ENCODE measurements around the gene FGF18. TPM values are rescaled to one million over a fixed set of nuclear protein-coding genes. Genes with fewer than 3 reads are reported as not detected.
"Not testable (repeated sequence)": the region's sequence is repeated elsewhere in the genome, so short reads cannot be mapped to it uniquely, and the experiment has no call there.

Gene FGF18
- total RNA-seq, result 1 to 10 TPM in 1 of 8 experiments, under 1 TPM in 7; 0.22 to 6.7 (median 0.60) TPM

GRCh38 chr5:171418982-171419687 lies at the start of gene FGF18:
FGF18 (plus strand) TSS chr5:171419647; CDS start chr5:171420200, 553 bp downstream.
- Histone ChIP-seq H3K4me3 (peak within 1 kb of the TSS; percentile 35 to 49 (median 44)), H3K27ac (peak within 1 kb of the TSS in 1 of 2 donors; percentile 7), H3K4me1 (replicated peaks in 1 of 2) (peaks cover 10 to 20% of the 10 kb centered on the region in 2 donors)
- in situ Hi-C loops (cut with MboI; ENCODE audit: low pct_unique_long_range_greater_than_20kb in 2 of 9, low sequenced_read_pairs in 9 of 9, unreplicated experiment in 9 of 9), result loop anchor here in 7 of 9 experiments (10.0 to 25.0 kb wide), 5 partner anchors 443 to 593 kb away; partner anchors contain the start of gene FBXW11 (in 1 of the 7)
- 0 to 4% (median 0%) methylated on average over 3 to 7 of the region's 74 CpGs; no CpG with 5 or more reads in 7 of the 10 experiments for WGBS, 10 experiments
- peak; percentile 44 to 66 (median 62) for ATAC-seq (replicated peaks in 6 of 8)

DNA sequence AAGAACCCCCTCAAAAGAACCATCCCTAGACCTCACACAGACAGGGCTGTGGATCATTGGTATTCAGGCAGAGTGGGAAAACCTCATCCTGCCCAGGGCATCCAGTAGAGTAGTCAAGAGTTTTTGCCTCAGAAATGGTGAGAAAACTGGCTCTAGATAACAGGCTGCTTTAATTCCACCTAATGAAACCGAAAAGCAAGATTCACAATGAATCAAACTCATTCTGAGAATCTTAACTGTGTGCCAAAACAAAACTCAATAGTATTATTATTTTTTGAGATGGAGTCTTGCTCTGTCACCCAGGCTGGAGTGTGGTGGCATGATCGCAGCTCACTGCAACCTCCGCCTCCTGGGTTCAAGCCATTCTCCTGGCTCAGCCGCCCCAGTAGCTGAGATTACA lies 49.5 kb upstream of the FGF18 start:
- ATAC-seq (replicated peaks in 6 of 8), result no peak
- in situ Hi-C loops (cut with MboI; ENCODE audit: low pct_unique_long_range_greater_than_20kb in 2 of 9, low sequenced_read_pairs in 9 of 9, unreplicated experiment in 9 of 9), result no loop called here
- WGBS, 10 experiments, result 48 to 100% (median 96%) methylated on average over 1 to 4 of the region's 4 CpGs; no CpG with 5 or more reads in 3 of the 10 experiments
- no peak overlapping the region for H3K27ac ChIP-seq
- H3K4me3 ChIP-seq, result no peak overlapping the region
- no peaks in the 10 kb centered on the region for H3K4me1 ChIP-seq (replicated peaks in 1 of 2)

DNA sequence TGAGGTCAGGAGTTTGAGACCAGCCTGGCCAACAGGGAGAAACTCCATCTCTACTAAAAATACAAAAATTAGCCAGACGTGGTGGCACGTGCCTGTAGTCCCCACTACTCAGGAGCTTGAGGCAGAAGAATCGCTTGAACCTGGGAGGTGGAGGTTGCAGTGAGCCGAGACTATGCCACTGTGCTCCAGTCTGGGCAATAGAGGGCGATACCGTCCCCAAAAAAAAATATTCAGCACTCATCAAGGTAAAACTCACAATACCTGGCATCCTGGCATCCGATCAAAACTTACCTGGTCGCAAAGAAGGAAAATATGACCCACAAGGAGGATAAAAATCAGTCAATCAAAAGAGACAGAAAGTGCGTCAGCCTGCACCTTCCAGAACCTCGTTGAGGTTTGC lies 48.6 kb upstream of the FGF18 start:
- H3K27ac ChIP-seq; H3K4me3 ChIP-seq; H3K4me1 ChIP-seq (replicated peaks in 1 of 2); ATAC-seq (replicated peaks in 6 of 8); in situ Hi-C loops (cut with MboI; ENCODE audit: low pct_unique_long_range_greater_than_20kb in 2 of 9, low sequenced_read_pairs in 9 of 9, unreplicated experiment in 9 of 9): not testable (repeated sequence)
- WGBS, 10 experiments, result 0 to 92% (median 55%) methylated on average over 1 to 9 of the region's 10 CpGs

DNA sequence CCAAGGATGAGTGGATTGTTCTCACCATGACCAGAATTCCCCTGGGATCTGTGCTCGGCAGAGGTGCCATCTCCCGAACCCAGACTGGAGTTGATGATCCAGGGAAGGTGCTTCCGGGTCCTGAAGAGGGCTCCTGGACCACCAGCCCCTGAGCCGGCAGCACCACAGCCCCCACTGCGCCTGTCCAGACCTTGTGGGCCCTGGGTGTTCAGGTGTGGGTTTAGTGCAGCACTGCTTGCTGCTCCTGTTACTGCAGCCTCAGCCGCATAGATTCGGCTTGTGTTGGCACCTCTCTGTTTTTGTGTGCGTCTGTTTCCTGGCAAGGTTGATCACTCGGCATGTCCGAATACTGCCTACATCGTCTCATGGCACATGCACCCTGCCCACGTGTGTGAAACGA lies 48.1 kb upstream of the FGF18 start:
- ATAC-seq (replicated peaks in 6 of 8), result no peak
- in situ Hi-C loops (cut with MboI; ENCODE audit: low pct_unique_long_range_greater_than_20kb in 2 of 9, low sequenced_read_pairs in 9 of 9, unreplicated experiment in 9 of 9), result no loop called here
- no peak overlapping the region for H3K4me3 ChIP-seq
- no peak overlapping the region for H3K27ac ChIP-seq
- 20 to 94% (median 62%) methylated on average over 1 to 9 of the region's 13 CpGs; no CpG with 5 or more reads in 4 of the 10 experiments for WGBS, 10 experiments
- no peaks in the 10 kb centered on the region for H3K4me1 ChIP-seq (replicated peaks in 1 of 2)

DNA sequence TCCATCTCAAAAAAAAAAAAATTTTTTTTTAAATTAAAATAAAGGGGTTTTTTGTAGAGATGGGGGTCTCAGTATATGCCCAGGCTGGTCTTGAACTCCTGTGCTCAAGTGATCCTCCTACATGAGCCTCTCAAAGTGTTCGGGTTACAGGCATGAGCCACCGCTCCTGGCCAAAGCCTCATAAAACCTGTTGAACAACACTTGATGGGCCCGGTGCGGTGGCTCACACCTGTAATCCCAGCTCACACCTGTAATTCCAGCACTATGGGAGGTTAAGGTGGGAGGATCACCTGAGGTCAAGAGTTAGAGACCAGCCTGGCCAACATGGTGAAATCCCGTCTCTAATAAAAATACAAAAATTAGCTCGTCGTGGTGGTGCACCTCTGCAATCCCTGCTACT lies 39.5 kb upstream of the FGF18 start:
- no peaks in the 10 kb centered on the region for H3K4me1 ChIP-seq (replicated peaks in 1 of 2)
- WGBS, 10 experiments, result 86 to 100% (median 94%) methylated on average over 1 to 5 of the region's 7 CpGs; no CpG with 5 or more reads in 2 of the 10 experiments
- in situ Hi-C loops (cut with MboI; ENCODE audit: low pct_unique_long_range_greater_than_20kb in 2 of 9, low sequenced_read_pairs in 9 of 9, unreplicated experiment in 9 of 9), result no loop called here
- no peak overlapping the region for H3K4me3 ChIP-seq
- no peak overlapping the region for H3K27ac ChIP-seq
- no peak for ATAC-seq (replicated peaks in 6 of 8)

GRCh38 chr5:171384416-171384815 lies 35.0 kb upstream of the FGF18 start:
- ATAC-seq (replicated peaks in 6 of 8); H3K4me3 ChIP-seq; in situ Hi-C loops (cut with MboI; ENCODE audit: low pct_unique_long_range_greater_than_20kb in 2 of 9, low sequenced_read_pairs in 9 of 9, unreplicated experiment in 9 of 9); H3K27ac ChIP-seq; H3K4me1 ChIP-seq (replicated peaks in 1 of 2): not testable (repeated sequence)
- 20 to 100% (median 91%) methylated on average over 1 to 9 of the region's 9 CpGs; no CpG with 5 or more reads in 3 of the 10 experiments for WGBS, 10 experiments

- WGBS, 10 experiments, result 40 to 88% (median 80%) methylated on average over 1 to 3 of the region's 3 CpGs; no CpG with 5 or more reads in 3 of the 10 experiments
- H3K4me3 ChIP-seq; H3K4me1 ChIP-seq (replicated peaks in 1 of 2); H3K27ac ChIP-seq; in situ Hi-C loops (cut with MboI; ENCODE audit: low pct_unique_long_range_greater_than_20kb in 2 of 9, low sequenced_read_pairs in 9 of 9, unreplicated experiment in 9 of 9); ATAC-seq (replicated peaks in 6 of 8): not testable (repeated sequence)
Observed at GRCh38 chr5:171384999-171385398, 34.4 kb upstream of the FGF18 start.

GRCh38 chr5:171386006-171386671 lies 33.3 kb upstream of the FGF18 start:
- no peak overlapping the region for H3K27ac ChIP-seq
- no peak for ATAC-seq (replicated peaks in 6 of 8)
- 91 to 100% (median 97%) methylated on average over 3 to 16 of the region's 25 CpGs for WGBS, 10 experiments
- no peak overlapping the region for H3K4me3 ChIP-seq
- in situ Hi-C loops (cut with MboI; ENCODE audit: low pct_unique_long_range_greater_than_20kb in 2 of 9, low sequenced_read_pairs in 9 of 9, unreplicated experiment in 9 of 9), result no loop called here
- H3K4me1 ChIP-seq (replicated peaks in 1 of 2), result peaks cover 10 to 13% of the 10 kb centered on the region in 2 donors

DNA sequence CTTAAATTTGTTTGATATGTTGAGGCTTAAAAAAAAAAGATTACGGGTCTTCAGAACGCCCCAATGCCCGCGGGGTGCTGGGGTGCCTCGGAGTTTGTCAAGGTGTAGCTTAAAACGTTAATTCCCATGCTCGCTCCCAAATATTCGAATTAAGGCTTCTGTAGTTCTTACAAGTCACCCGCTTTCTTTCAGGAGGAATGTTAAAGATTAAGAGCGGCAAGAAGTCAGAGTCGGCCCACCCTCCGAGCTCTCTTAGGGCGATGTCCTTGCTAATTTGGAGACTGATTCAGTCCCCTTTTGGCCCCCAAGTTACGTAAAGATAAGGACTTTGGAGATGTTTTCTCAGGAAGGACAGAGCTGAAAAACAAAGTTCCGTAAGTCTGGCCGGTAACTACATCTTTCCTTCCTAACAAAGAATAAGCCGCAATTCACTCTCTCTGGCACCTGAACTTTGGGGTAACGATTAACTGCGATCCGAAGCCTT lies 32.5 kb upstream of the FGF18 start:
- WGBS, 10 experiments, result 0 to 23% (median 4%) methylated on average over 3 to 18 of the region's 20 CpGs
- Histone ChIP-seq H3K4me3 (peak overlapping the region; percentile 40 to 83 (median 64)), H3K27ac (peak overlapping the region; percentile 90 to 95), H3K4me1 (replicated peaks in 1 of 2) (peaks cover 12 to 16% of the 10 kb centered on the region in 2 donors)
- in situ Hi-C loops (cut with MboI; ENCODE audit: low pct_unique_long_range_greater_than_20kb in 2 of 9, low sequenced_read_pairs in 9 of 9, unreplicated experiment in 9 of 9), result no loop called here
- peak in 1 of 8 experiments; percentile 0 for ATAC-seq (replicated peaks in 6 of 8)

GRCh38 chr5:171387345-171387969 lies 32.0 kb upstream of the FGF18 start, which contains the start of gene NPM1:
NPM1 (plus strand) TSS chr5:171387849; CDS start chr5:171387949, 100 bp downstream.
- in situ Hi-C loops (cut with MboI; ENCODE audit: low pct_unique_long_range_greater_than_20kb in 2 of 9, low sequenced_read_pairs in 9 of 9, unreplicated experiment in 9 of 9), result no loop called here
- peak within 1 kb of the TSS; percentile 53 to 83 (median 73) for H3K4me3 ChIP-seq
- H3K4me1 ChIP-seq (replicated peaks in 1 of 2), result peaks cover 12 to 16% of the 10 kb centered on the region in 2 donors
- ATAC-seq (replicated peaks in 6 of 8), result peak; percentile 71 to 86 (median 85)
- H3K27ac ChIP-seq, result peak within 1 kb of the TSS; percentile 90 to 95
- WGBS, 10 experiments, result 0 to 2% (median 0%) methylated on average over 1 to 10 of the region's 56 CpGs; no CpG with 5 or more reads in 6 of the 10 experiments

GRCh38 chr5:171387970-171388815 lies 31.3 kb upstream of the FGF18 start:
- peaks cover 12 to 16% of the 10 kb centered on the region in 2 donors for H3K4me1 ChIP-seq (replicated peaks in 1 of 2)

DNA sequence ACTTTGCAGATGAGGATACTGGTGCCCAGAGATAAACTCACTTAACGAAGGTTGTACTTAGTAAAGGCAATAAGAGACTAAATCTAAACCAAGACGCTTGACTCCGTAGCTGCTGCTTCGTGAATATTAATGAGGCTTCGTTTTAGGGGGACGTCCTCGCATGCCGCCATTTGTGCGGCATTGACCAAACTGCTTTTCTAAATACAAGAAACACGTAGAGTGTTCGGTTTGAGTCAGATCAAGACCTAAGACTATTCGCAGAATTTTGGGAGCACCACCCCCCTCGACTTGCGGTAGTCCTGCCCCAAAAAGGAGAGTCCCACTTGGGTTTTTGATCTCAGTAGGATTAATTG lies 30.7 kb upstream of the FGF18 start:
- in situ Hi-C loops (cut with MboI; ENCODE audit: low pct_unique_long_range_greater_than_20kb in 2 of 9, low sequenced_read_pairs in 9 of 9, unreplicated experiment in 9 of 9), result no loop called here
- Histone ChIP-seq H3K27ac (peak overlapping the region; percentile 83 to 91), H3K4me1 (replicated peaks in 1 of 2) (peaks cover 12 to 16% of the 10 kb centered on the region in 2 donors), H3K4me3 (peak overlapping the region; percentile 53 to 83 (median 73))
- no peak for ATAC-seq (replicated peaks in 6 of 8)
- 0 to 13% (median 0%) methylated on average over 1 to 14 of the region's 14 CpGs; no CpG with 5 or more reads in 1 of the 10 experiments for WGBS, 10 experiments

More at GRCh38 chr5:171387970-171388815, 31.3 kb upstream of the FGF18 start:
- peak; percentile 19 to 61 (median 52) for ATAC-seq (replicated peaks in 6 of 8)
- in situ Hi-C loops (cut with MboI; ENCODE audit: low pct_unique_long_range_greater_than_20kb in 2 of 9, low sequenced_read_pairs in 9 of 9, unreplicated experiment in 9 of 9), result no loop called here
- WGBS, 10 experiments, result 0% methylated on average over 1 to 10 of the region's 56 CpGs; no CpG with 5 or more reads in 5 of the 10 experiments
- H3K4me3 ChIP-seq, result peak overlapping the region; percentile 53 to 83 (median 73)
- H3K27ac ChIP-seq, result peak overlapping the region; percentile 83 to 91
